Hindlimb muscle (tissue), 1 donor: ENCODE results near the gene CACNA2D2. TPM values are rescaled to one million over a fixed set of nuclear protein-coding genes. Genes with fewer than 3 reads are reported as not detected.

Experiments used
- DNase-seq: peaks from one replicate; pipeline ENCODE4 v3.0.0-alpha.2; 2013
- polyA plus RNA-seq: library from polyadenylated mRNA; unstranded; fragments of 120-200 nt; gene quantifications from one replicate; pipeline ENCODE4 v1.2.1, GENCODE V29; 2013; ENCODE audit not compliant: insufficient read length

CACNA2D2 gene
- polyA plus RNA-seq, 1 donor, result 8.2 TPM

- no peak for DNase-seq
Measured at GRCh38 chr3:50392101-50392715, 111.2 kb downstream of the CACNA2D2 start.

GRCh38 chr3:50390508-50391224, 112.8 kb downstream of the CACNA2D2 start:
- peak; percentile 55 for DNase-seq

DNA sequence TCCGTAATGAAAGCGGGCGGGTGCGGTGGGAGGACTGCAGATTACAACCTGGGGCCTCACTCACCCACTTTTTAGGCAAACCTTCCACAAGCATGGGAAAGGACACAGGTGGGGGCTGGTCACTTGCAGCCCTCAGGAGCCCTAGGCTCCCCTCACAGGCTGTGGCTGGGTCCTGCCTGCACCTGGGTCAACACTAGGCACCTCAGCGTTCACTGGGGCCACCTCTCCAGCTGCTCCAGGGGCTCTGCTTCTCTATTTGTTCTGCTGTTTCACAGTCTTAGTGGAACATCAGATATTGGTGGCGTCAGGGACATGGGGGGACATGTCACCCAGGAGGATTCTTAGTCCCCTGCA, 114.0 kb downstream of the CACNA2D2 start:
- DNase-seq, result no peak

DNA sequence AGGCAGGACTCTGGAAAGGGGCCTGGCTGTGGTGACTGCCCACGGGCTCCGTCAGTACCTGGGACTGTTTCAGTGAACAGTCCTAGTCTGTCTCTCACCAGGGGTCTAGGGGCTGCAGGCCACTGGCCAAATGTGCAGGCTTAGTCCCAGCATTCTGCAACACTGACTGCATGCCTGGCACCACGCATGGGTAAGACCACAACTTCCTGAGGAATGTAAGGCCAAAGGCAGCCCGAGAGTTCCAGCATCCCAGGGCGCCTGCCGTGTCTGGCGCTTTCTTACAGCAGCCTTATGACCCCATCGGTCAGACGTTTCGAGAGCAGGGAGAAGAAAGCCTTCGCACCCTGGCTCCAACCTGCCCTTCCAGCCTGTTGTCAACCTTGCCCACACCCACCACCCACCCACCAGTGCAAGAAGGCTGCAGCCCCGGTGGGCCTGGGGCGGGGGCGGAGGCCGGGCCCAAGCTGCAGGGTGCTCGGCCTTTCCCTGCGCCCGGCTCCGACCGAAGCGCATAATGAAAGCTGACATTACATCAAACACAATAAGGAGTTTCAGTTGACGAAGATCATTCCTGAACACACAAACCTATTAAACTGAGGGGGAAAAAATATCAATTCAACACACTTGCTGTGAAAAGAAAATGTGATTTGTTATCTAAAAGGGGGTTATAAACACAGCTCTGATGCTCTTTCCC, 114.6 kb downstream of the CACNA2D2 start:
- no peak for DNase-seq

DNA sequence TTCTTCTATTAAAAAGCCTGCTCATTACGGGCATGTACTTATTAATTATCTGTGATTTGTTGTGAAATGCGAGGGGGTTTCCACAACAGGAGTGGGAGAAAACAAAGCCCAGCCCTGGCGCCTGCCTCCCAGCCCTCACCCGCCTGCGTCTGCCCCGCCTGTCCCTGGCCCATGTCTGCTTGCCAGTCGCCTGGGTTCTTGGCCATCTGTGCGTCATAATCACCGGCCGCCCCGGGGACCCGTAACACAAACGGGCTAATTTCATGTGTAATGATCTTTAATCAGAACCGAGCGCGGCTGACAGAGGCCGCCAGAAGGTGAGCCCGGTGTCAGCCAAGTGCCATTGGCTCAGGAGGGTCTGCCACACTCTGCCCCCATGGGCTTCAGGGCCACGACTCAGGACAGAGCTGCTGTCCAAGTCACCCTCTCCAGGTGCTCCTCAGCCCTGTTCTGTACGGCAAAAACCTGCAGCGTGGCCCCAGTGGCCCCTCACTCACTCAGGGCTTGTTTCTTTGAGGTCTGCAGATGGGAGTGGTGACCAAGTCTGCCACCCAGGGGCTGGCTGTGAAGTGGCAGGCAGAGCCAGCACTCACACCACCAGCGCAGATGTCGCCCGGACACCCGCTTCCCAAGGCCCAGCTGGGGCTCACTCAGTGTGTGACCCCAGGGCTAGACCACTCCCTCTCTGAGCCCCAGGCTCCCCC, 115.3 kb downstream of the CACNA2D2 start:
- DNase-seq, result no peak

- no peak for DNase-seq
Measured at GRCh38 chr3:50385754-50386153, 117.7 kb downstream of the CACNA2D2 start.

GRCh38 chr3:50383750-50384149, 119.7 kb downstream of the CACNA2D2 start:
- no peak for DNase-seq

- no peak for DNase-seq
Measured at GRCh38 chr3:50382722-50383121, 120.7 kb downstream of the CACNA2D2 start.

GRCh38 chr3:50381383-50381782, 122.1 kb downstream of the CACNA2D2 start:
- DNase-seq, result no peak

GRCh38 chr3:50380405-50381085, 122.9 kb downstream of the CACNA2D2 start:
- DNase-seq, result no peak

DNA sequence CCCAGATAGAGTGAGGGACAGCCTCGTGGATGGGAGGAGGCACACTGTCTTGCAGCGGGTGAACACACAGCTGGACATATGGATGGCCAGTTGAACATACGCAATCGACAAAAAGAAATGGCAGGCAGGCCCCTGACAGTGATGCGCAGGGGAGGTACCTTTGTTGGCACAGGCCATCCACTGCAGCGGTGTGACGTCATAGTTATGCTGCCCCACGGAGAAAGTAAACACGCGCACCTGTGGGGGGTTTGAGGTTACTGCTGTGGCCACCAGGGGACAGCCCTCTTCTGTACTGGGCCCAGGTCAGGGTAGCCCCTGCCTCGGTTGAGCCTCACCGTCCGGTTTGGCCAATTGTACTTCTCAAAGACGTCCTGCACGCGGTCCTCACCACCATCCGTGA, 124.7 kb downstream of the CACNA2D2 start:
- DNase-seq, result no peak

- DNase-seq, result no peak
Measured at GRCh38 chr3:50378024-50378423, 125.4 kb downstream of the CACNA2D2 start.

- DNase-seq, result no peak
Measured at GRCh38 chr3:50375258-50375931, 128.0 kb downstream of the CACNA2D2 start.

DNA sequence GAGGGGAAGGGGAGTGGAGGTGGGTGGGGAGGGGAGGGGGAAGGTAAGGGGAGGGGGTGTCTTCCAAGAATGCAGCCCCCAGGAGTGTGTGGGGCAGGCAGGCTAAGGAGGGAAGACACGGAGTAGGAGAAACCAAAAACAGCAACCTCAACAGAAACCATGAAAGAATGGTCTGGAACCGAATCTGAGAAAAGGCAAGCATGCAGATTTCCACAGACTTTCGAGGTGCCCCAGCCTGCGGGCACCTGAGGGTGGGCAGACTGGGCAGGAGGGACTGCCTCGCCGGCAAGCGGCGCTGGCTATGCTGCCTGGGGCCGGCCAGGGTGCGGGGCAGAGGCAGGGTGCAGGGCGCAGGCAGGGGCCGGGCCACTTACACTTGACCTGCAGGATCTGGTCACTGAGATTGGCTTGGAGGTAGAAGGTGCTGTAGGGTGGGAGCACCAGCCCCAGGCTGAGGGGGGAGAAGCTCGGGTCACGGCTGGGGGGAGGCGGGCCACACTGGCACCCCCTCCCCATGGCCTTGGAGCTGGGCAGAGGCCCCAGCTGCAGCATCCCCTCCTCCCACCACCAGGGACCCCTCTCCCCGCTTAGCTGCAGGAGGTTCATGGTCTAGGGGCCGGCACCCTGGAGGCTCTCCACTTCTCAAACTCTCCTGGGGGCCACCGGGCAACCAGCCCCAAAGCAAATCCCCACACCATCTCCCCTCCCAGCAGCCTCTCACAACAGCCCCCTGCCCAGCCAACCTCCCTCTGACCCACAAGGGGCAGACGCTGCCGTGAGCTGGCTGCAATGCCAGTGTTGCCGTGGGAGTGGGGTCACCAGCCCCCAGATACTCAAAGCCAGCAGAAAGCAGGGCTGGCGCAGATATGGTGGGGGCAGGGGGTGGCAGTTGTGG, 128.8 kb downstream of the CACNA2D2 start:
- no peak for DNase-seq

DNA sequence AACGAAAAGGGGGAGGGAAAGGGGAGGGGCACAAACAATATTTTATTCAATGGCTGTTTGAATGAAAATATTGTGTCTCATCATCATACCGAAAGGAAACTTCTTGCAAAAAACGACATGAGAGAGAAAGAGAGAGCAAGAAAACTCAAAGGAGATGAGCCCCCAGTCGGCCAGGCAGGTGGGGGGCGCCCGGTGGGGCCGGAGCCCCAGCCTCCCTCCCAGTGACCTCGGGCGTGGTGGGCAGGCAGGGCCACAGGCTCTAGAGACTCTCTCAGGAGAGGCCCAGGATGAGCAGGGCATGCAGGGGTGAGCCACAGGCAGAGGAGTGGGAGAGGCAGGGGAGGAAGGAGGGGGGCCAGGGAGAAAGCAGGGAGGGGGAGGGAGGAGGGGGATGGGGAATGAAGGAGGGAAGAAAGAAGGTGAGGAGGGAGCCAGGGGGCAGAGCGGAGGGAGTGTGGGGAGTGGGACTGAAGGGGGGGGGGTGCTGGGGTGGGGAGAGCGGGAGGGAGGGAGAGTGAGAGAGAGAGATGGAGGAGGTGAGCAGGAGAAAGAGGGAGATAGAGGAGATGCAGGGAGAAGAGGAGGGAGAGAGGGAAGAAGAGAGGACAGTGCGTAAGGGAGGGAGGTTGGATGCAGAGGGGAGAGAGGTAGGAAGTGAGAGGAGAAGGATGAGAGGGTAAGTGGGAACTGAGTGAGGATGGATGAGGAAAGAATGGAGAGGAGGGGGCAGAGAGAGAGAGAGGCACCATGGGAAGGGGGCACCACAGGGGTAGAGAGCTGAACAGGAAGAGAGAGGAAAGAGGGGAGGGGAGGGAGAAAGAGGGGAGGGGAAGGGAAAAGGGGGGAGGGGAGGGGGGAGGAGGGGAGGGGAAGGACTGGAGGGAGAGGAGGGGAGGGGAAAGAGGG, 130.0 kb downstream of the CACNA2D2 start:
- DNase-seq, result no peak

DNA sequence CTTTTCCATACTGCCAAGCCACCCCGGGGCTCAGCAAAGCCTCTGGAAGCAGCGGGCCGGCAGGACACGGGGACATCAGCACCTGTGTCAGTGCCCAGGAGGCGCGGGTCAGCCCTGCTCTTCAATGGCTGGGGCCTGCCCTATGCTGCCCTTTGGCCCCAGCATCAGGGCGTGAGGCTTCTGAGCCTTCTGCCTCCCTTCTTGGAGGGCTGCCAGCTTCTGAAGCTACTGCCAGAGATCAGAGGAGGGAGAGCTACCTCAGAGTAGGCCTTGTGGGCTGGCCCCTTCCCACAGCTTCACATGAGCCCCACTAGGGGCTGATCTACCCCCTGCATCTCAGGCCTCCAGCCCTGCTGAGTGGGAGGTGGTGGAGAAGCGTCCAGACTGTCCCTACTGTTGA, 131.1 kb downstream of the CACNA2D2 start:
- no peak for DNase-seq

DNA sequence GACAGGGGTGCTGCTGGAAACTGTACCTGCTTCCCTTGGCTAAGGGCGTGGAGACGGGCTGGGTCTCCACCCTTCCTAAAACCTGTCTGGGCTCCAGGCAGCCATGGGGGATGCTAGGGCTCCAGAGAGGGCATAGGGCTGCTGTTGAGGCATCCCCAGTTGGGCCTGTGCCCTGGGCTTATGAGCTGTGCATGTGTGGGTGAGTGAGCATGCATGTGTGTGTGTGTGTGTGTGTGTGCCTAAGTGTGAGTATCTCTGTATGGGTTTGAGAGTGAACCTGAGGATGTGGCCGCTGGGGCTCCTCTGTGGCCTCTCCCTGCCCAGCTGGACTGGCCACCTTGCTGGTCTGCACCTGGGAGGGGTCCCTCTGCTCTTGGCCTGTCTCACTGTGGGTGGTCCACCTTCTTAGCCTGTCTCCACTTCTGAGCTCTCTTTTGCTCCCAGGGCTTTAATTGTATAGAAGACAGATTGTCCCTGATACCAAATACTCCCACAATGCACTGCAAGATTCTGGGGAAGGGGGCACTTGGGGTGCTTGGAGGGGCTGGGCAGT, 132.2 kb downstream of the CACNA2D2 start:
- no peak for DNase-seq

DNA sequence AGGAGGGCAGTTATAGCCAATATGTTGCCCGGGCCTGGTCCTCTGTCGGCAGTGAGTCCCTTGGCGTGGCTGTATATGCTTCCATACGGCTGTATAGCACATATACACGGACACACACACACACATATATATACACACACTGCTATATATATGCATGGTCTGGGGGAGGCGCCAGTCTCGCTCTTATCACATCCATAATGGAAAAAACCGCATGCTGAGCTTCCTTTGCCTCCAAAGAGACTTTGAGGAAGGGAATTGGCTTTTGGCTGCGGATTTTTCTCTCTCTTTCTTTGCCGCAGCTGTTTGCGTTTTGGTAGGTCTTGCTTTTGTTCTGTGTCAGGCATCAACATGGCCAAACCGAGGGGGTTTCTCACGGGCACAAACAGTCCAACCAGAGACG, 132.8 kb downstream of the CACNA2D2 start:
- DNase-seq, result peak; percentile 72

DNA sequence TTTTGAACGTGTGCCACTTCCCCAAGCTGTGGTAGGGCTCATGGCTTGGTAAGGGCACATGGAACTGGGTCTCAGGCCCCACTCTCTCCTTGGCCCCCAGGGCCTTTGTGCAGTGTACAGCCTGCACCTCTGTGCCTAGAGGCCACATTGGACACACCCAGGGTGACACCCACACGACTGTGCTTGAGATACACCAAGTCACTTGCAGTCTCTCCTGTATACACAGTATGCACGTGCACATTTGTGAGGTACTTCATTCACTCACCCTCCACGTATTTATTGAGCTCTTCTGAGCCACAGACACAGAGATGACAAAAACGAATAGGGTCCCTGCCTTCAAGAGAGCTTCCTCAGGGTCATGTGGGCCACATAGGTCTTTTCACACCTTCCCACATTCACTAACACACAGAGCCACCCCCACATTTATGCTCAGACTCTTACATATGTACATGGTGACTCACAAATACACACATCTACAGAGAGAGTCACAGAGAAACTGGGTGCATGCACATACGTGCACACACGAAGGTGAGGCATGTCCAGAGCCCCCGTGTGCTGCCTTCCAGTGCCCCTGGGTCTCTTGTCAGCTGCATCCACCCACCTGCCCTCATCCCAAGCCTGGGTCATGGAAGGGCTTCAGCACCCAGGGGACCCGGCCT, 134.3 kb downstream of the CACNA2D2 start:
- DNase-seq, result no peak
